Activated CD4-positive, alpha-beta T cell treated with anti-CD3 and anti-CD28 coated beads, Interleukin-2, amount 50 U/mL, for 4 hours (primary cell): ENCODE results near the gene ZNF140.

Experiments used
- DNase-seq, 2 experiments: peaks; one replicate each; pipeline ENCODE4 v3.0.0-alpha.2; 2020

Gene ZNF140

DNA sequence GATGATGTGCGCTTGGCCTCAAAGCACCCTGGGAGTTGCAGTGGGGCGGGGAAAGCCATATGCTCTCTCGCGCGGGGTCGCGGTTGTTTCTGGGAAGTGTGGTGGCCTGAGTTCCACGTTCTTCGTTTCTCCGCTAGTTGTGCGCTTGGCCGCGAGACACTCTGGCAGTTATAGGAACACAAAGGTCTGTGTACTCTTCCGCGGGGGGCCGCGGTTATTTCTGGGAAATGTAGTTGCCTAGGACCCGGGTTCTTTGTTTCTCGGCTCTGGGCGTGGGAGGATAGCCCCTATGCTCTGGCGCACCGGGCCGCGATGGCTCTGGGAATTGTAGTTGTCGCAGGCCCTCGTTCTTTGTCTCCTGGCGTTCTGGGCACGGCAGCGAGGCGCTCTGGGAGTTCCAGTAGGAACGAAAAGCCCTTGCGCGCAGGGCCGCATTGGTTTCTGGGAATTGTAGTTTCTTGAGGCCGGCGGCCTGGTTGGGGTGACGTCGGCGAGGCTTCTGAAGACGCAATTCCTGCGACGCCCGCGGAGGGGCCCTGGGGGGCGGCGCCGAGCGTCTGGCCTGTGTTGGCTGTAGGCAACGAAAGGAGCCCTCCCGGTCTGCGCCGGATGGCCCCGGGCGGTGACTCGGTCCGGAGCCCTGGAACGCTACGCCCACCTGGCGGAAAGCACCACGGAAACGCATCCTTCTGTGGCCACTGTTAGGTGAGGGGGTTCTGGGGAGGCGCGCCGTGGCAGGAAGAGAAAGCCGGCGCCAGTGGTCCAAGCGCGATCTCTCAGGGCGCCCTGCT, at the start of gene ZNF140:
ZNF140 (plus strand) TSS at position 556 of the 791 bp plus-strand sequence. CDS start 398 bp downstream, outside the sequence.
- peak; percentile 92 for DNase-seq

DNA sequence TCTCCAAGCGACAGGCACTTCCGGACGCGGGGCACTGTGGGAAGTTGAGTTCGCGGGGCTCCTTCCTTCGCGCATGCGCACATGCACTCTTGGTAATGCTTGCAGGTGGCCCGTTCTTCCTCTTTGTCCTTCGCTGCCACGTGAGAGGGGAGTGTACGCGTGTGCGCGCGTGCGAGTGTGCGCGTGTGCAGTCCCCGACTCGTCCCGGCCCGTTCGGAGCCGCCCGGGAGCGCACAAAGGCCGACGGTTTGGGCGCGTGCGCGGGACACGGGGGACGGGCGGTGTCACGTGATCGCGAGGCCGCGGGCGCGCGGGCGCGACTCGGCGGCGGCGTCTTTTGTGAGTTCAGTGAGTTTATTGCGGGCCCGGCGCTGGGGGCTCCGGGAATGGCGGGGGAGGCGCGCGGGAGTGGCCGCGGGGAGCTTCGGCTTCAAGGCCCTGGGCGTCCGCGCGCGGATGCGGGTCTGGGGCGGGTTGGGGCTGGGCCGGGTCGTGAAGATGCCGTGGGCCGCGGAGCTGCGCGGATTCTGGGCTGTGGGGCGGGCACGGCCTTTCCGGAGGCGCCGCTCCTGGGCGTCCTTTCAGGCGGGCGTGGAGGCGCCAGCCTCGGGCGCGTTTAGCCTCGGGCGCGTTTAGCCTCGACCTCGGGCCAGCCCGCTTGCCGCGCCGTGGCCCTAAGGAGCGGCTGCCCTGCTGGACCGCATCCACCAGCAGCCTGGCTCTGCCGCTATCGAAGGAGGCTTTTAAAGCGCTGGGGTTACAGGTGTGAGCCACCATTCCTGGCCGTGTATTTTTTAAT, 43.3 kb upstream of the ZNF140 start, which contains the start of gene ZNF84:
ZNF84 (plus strand) TSS at position 303 of the 799 bp plus-strand sequence. CDS start 3,959 bp downstream, outside the sequence.
- peak; percentile 97 to 98 for DNase-seq

DNA sequence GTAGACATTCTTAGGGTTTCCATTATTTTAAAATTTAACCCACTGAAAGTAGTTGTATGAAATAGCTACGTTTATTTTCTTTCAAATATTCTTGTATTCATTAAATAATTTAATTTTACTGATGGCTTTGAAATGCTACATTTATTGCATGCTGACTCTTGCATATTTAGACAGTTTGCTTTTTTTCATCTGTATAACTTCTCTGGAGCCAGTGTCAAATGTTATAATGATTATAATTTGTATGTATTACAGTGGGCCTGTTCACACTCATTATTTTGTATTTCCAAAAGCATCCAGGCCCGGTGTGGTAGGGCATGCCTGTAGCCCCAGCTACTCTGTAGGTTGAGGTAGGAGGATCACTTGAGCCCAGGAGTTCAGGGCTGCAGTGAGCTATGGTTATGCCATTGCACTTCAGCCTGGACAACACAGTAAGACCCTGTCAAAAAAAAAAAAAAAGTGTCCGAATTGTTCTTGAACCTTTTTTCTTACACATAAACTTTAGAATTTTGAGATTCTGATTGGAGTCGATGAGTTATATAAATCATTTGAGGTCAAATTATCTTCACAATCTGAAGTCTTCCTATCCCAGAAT, 42.5 kb upstream of the ZNF140 start:
- DNase-seq, result no peak

DNA sequence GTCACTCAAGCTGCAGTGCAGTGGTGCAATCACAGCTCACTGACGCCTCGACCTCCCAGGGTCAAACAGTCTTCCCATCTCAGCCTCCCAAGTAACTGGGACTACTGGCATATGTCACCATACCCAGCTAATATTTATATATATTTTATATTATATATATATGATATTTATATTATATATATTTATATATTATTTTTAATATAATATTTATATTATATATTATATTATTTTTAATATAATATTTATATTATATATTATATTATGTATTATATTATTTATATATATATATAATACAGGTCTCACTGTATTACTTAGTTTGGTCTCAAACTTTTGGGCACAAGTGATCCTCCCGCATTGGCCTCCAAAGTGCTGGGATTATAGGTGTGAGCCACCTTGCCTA, 34.0 kb upstream of the ZNF140 start:
- DNase-seq, result no peak

DNA sequence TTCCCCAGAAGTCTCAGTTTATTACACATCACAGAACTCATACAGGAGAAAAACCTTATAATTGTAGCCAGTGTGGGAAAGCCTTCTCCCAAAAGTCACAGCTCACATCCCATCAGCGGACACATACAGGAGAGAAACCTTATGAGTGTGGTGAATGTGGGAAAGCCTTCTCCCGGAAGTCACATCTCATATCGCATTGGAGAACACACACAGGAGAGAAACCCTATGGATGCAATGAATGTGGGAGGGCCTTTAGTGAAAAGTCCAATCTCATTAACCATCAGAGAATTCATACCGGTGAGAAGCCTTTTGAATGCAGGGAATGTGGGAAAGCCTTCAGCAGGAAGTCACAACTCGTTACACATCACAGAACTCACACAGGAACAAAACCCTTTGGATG, 23.3 kb upstream of the ZNF140 start:
- DNase-seq, result no peak

DNA sequence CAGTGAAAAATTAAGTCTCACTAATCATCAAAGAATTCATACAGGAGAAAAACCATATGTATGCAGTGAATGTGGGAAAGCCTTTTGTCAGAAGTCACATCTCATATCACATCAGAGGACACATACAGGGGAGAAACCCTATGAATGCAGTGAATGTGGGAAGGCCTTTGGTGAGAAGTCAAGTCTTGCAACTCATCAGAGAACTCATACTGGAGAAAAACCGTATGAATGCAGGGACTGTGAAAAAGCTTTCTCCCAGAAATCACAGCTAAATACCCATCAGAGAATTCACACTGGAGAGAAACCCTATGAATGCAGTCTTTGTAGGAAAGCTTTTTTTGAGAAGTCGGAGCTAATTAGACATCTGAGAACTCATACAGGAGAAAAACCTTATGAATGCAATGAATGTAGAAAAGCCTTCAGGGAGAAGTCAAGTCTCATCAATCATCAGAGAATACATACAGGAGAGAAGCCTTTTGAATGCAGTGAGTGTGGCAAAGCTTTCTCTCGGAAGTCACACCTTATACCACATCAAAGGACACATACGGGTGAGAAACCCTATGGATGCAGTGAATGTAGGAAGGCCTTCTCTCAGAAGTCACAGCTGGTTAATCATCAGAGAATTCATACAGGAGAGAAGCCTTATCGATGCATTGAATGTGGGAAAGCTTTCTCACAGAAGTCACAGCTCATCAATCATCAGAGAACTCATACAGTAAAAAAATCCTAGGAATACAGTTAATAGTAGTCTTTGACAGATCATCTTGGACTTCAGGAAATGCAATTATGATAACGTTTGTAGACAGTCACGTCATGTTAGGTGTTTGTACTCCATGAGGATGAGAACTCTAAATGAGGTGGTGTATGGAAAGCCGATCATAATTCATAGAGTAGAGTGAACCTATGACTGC, 22.3 kb upstream of the ZNF140 start:
- DNase-seq, result no peak

DNA sequence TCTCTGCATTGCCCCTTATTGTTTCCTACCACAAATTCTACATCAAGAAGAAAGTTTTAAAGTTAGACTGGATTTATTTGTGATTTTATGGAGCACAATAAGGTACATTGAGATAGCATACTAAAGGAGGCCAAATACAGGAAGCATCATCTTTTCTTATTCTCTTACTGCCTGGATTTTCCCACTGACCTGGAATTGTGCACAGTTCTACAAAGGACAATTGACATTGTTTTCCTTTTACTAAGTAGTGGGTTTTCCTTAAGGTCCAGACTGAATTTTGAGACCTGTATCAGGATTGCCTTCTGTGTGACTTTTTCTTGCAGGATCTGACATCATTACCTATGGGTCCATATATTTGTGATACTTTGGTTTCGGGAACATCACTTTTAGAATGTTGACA, 18.8 kb upstream of the ZNF140 start:
- DNase-seq, result no peak

DNA sequence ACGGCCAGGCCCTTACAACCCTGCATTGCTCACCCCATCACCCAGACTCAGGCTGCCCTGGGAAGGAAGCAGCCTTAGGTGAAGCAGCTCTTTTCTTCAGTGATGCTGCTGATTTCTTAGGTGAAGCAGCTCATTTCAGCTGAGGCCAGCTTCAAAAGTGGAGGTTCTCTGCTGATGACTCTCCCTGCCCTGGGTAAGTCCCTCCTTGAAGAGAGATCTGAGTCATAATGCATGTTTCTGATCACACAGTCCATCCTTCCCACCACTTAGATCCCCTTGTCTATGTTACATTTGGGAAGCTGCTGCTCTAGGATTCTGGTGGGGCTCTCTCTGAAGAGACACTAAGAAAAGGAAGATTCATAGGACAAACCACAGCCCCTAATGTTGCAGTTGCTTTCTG, 17.2 kb upstream of the ZNF140 start:
- no peak for DNase-seq

DNA sequence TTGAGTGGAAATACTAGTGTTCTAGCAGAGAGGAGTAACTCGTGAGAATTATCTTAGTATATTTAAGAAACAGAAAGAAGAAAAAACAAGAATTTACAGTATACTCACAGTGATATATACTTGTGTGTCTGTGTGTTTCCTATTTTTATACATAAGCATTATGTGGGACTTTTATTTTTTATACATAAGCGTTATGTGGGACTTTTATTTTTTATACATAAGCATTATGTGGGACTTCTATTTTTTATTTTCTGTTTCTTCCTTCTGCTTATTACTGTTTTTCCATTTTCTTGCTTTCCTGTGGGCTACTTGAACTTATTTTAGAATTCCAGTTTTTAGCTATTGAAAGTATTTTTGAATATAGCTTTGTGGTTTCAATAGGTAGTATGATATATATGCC, 6.9 kb upstream of the ZNF140 start:
- DNase-seq, result no peak

DNA sequence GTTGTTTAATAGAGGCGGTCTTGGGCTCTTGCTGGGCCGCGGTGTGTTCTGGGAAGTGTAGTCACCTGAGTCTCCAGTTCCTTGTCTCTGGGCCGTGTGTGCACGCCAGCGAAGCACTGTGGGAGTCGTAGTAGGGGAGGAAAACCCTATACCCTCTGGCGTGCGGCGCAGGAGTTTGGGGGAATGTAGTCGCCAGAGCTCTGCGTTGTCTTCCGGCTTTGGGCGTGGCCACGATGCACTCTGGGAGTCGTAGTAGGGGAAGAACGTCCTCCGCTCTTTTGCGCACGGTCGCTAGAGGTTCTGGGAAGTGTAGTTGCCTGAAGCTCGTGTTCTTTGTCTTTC, 726 bp upstream of the ZNF140 start:
- peak; percentile 95 to 97 for DNase-seq

DNA sequence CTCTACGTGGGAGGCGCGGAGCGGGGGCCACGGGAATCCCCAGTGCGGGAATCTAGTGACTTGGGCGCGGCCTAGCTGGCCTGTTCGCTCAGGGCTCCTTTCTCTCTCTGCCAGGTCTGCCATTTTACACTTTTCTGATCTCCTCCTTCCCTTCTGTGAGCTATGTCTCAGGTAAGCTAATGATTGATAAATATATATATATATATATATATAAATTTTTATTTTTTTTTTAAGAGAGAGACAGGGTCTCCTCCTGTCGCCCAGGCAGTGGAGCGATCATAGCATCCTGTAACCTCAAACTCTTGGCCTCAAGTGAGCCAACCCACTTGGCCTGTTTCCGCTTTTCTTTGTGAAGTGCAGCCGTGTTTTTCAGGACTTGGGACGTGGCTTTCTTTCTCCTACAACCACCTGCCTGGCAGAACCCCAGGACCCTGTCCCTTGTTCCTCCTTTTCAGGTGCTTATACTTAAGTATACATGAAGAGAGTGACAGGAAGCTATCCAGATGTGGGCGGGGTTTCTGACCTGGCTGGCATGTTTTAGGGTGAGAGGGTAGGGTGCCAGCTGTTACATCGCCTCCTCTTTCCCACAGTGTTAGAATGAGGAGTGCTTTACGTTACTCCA, 547 bp downstream of the ZNF140 start:
- peak in 1 of 2 experiments; percentile 79 for DNase-seq

DNA sequence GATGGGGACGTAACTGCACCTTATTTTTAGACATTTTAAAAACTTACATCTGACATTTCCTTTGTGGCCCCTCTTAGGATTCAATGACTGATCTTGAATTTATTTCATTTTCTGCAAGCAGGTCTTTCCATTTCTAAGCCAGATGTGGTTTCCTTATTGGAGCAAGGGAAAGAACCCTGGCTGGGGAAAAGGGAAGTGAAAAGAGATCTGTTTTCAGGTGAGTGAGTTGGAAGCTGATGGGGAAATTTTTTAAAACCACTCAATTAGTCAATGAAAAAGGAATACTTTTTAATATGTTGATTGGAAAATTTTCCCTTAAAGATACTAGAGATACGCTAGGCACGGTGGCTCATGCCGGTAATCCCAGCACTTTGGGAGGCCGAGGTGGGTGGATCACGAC, 2.6 kb downstream of the ZNF140 start:
- no peak for DNase-seq

DNA sequence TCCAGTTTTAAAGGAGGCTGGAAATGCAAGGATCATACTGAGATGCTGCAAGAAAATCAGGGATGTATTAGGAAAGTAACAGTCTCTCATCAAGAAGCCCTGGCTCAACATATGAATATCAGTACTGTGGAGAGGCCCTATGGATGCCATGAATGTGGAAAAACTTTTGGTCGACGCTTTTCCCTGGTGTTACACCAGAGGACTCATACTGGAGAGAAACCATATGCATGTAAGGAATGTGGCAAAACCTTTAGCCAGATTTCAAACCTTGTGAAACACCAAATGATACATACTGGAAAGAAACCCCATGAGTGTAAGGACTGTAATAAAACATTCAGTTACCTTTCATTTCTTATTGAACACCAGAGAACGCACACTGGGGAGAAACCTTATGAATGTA, 24.9 kb downstream of the ZNF140 start:
- DNase-seq, result no peak

DNA sequence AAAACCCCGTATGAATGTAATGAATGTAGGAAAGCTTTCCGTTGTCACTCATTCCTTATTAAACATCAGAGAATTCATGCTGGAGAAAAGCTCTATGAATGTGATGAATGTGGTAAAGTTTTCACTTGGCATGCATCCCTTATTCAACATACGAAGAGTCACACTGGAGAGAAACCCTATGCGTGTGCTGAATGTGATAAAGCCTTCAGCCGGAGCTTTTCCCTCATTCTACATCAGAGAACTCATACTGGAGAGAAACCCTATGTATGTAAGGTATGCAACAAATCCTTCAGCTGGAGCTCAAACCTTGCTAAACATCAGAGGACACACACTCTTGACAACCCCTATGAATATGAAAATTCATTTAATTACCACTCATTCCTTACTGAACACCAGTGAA, 25.5 kb downstream of the ZNF140 start:
- DNase-seq, result no peak

DNA sequence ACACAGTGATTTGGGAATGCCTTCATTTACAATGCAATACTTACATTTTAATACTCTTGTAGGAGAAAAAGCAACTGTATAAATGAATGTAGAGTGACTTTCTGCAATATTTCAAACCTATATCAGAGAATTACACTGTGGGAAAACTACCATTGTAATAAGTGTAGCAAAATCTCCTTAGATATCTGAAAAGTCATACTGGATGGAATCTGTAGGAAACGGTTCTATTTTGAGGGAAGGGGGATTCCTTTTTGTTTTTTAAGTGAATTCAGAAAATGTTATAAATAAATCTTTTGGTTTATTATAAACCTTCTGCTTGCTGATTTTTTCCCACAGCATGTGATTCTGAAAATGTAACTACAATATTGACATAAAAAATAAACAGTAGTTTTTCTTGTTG, 26.4 kb downstream of the ZNF140 start:
- DNase-seq, result no peak

DNA sequence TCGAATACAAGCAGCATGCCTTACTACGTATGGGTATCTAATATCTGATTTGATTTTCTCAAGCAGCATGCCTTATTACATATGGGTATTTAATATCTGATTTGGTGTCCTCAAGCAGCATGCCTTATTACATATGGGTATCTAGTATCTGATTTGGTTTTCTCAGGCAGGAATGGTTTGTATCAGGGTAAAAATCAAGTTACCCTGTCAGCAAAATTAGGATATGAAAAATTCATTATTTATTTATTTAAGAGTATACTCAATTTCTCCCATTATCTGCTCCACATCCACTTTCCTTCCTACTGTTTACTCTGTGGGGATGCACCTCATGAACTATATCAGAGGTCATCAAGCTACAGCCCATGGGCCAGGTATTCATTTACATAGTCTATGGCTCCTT, 27.4 kb downstream of the ZNF140 start:
- no peak for DNase-seq

DNA sequence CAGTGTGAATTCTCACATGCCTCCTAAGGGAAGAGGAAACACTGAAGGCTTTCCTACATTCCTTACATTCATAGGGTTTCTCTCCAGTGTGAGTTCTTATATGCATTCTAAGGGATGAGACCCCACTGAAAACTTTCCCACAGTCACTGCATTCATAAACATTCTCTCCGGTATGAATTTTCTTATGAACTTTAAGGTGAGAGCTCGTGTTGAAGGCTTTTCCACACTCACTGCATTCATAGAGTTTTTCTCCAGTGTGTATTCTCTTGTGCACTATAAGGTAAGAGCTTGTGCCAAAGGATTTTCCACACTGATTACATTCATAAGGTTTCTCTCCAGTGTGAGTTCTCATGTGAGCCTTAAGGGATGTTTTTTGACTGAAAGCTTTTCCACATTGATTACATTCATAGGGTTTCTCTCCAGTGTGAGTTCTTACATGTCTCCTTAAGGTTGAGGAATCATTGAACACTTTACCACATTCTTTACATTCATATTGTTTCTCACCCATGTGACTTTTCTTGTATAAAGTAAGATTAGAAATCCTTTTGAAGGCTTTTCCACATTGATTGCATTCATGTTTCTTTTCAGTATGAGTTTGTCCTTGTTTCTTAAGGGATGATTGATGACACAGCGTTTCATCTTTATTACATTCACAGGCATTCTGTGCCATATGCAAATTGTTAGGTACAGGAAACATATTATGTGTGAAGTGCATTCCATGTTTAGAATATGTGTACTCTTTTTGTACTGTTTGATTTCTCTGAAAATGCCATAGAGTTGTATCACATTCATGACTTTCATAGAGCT, 39.9 kb downstream of the ZNF140 start:
- no peak for DNase-seq

DNA sequence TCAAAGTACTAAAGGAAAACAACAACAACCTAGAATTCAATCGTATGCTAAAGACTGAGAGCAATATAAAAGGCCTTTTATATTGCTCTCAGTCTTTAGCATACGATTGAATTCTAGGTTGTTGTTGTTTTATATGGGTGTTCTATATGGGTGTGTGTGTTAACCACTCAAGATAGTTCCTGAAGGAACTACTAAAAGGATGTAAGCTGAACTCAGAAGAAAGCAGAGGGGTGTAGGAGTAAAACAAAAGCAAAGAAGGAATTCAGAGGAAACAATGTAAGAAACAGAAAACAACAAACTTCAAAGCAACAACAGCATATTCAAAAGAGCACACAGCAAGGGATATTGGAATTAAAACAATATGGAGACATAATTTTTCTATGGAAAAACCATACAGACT, 44.0 kb downstream of the ZNF140 start:
- no peak for DNase-seq

DNA sequence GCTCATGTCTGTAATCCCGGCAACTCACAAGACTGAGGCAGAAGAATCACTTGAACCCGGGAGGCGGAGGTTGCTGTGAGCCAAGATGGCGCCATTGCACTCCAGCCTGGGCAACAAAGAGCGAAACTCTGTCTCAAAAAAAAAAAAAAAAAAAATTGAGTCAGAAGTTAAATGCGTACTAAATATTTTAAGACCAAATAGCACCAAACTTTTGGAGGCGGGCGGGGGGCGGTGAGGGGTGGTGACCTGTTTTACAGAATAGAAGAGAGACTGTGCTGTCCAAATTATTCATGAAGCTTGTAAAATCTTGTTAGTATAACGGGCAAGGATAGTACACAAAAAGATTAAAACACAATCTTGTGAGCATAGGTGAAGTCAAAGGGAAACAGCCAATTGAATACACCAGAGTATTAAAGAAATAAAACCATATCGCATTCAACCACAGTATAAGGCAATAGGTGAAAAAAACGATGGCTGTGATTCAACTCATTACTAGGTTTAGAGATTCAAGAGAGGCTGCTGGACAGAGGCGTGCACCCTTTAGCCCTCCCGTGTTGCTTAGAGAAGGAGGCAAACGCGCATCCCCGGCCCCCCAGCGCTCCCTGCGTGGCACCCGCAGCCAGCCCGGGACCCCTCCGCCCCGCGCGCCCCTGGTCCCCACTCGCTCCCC, 48.8 kb downstream of the ZNF140 start:
- DNase-seq, result peak in 1 of 2 experiments; percentile 1

DNA sequence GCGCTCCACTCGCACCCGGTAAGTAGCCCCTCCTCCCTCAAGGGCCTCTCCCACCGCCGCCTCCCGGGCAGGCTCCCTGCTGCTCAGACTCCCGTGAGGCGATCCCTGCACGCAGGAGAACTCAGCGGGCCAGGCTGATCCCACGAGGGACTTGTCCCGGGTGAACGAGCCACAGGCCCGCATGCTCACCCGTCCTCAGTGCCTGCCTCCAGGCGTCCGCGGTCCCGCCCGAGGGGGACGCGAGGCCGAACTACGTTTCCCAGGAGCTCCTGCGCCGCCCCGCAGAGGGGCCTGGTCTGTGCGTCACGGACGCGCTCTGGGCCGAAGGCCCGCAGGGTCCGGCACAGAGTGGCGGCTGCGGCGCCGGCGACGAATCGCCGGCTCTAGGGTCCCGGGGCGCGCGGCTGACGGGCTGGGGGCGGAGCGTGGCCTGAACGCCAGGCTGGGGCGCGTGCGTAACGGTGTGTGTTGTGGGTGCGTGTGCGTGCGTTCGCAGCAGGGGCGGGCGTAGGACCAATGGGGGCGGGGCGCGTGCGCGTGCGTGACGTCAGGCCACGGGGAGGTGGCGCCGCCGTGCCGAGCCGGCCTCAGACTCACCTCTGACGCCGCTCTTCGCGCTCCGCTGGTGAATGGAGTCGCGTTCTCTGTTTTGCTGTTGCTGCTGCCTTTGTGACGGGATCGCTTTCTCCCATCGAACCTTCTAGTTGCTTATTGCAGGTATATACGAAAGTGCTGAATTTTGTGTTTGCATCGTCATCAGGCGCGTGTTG, 49.5 kb downstream of the ZNF140 start, which contains the start of the genes ZNF10 and ZNF891:
ZNF10 (plus strand) TSS at position 590 of the 770 bp plus-strand sequence. CDS start 13,866 bp downstream, outside the sequence.
ZNF891 (minus strand) TSS at position 237 of the 770 bp plus-strand sequence. CDS start 8,356 bp downstream, outside the sequence.
- peak; percentile 95 to 96 for DNase-seq
